Neutrophil (primary cell): Measurements from ENCODE around the gene POLG2.
"Not testable (repeated sequence)": the region's sequence is repeated elsewhere in the genome, so short reads cannot be mapped to it uniquely, and the experiment has no call there.

Source experiments
- H3K27ac ChIP-seq: fragments of 200-600 bp; sonication (generic); 2 replicates; pipeline ENCODE4 v1.5.1; 2016; ENCODE audit warnings: mild to moderate bottlenecking, moderate library complexity
- H3K27me3 ChIP-seq: fragments of 200-600 bp; sonication (generic); 2 replicates; pipeline ENCODE4 v1.6.0; 2016; ENCODE audit warnings: mild to moderate bottlenecking
- H3K36me3 ChIP-seq: fragments of 200-600 bp; sonication (generic); 2 replicates; pipeline ENCODE4 v1.5.1; 2017
- H3K4me1 ChIP-seq, 2 experiments: fragments of 200-600 bp in 1 of 2; sonication (generic) in 1 of 2; 1 replicate in 1 of 2; 2 replicates in 1 of 2; pipeline versions ENCODE4 v1.5.1 to v1.6.1; 2013 to 2016; ENCODE audit warnings: low read depth in 1 of 2, low read length in 1 of 2, mild to moderate bottlenecking in 1 of 2, moderate library complexity in 1 of 2; ENCODE audit not compliant: control insufficient read depth in 1 of 2, insufficient read depth in 1 of 2
- H3K4me3 ChIP-seq, 2 experiments: fragments of 200-600 bp in 1 of 2; sonication (generic) in 1 of 2; 1 replicate in 1 of 2; 2 replicates in 1 of 2; pipeline ENCODE4 v1.5.1; 2013 to 2016; ENCODE audit warnings: low read depth in 1 of 2, low read length in 1 of 2, mild to moderate bottlenecking in 1 of 2, moderate library complexity in 1 of 2
- H3K9me3 ChIP-seq: fragments of 200-600 bp; sonication (generic); 2 replicates; pipeline ENCODE4 v1.5.1; 2016
- CTCF ChIP-seq: fragments of 200-600 bp; sonication (generic); IDR thresholded peaks from 2 replicates; pipeline ENCODE4 v1.5.1; 2016; ENCODE audit warnings: antibody characterized with exemption

POLG2 gene

GRCh38 chr17:64441772-64442540, 54.9 kb downstream of the POLG2 start:
- H3K4me3 ChIP-seq: peak overlapping the region; percentile 23 to 51

GRCh38 chr17:64439956-64440355, 56.9 kb downstream of the POLG2 start:
- Histone ChIP-seq H3K27me3 (no peaks in the 10 kb centered on the region), H3K27ac (no peak overlapping the region), H3K9me3 (no peaks in the 10 kb centered on the region), H3K4me3 (no peak overlapping the region), H3K36me3 (no peaks in the 10 kb centered on the region), H3K4me1 (peaks cover 44 to 45% of the 10 kb centered on the region in 2 experiments)
- TF ChIP-seq CTCF: no peak

More at GRCh38 chr17:64441772-64442540, 54.9 kb downstream of the POLG2 start:
- Histone ChIP-seq H3K36me3 (no peaks in the 10 kb centered on the region), H3K4me1 (peaks cover 46 to 53% of the 10 kb centered on the region in 2 experiments), H3K27ac (peak overlapping the region; percentile 91), H3K27me3 (no peaks in the 10 kb centered on the region), H3K9me3 (no peaks in the 10 kb centered on the region)
- TF ChIP-seq CTCF: no peak

GRCh38 chr17:64439521-64439920, 57.3 kb downstream of the POLG2 start:
- not testable (repeated sequence) for H3K27ac ChIP-seq, H3K9me3 ChIP-seq
- peaks cover 40% of the 10 kb centered on the region in 2 experiments for H3K4me1 ChIP-seq

GRCh38 chr17:64437944-64438525, 58.8 kb downstream of the POLG2 start:
- Histone ChIP-seq H3K4me1 (peaks cover 25% of the 10 kb centered on the region in 2 experiments), H3K36me3 (no peaks in the 10 kb centered on the region), H3K4me3 (no peak overlapping the region), H3K27ac (no peak overlapping the region), H3K27me3 (no peaks in the 10 kb centered on the region), H3K9me3 (no peaks in the 10 kb centered on the region)
- no peak for TF ChIP-seq CTCF

More at GRCh38 chr17:64439521-64439920, 57.3 kb downstream of the POLG2 start:
- H3K36me3 ChIP-seq, H3K4me3 ChIP-seq, H3K27me3 ChIP-seq: not testable (repeated sequence)

- no peak for TF ChIP-seq CTCF
- no peaks in the 10 kb centered on the region for H3K36me3 ChIP-seq
- H3K9me3 ChIP-seq: no peaks in the 10 kb centered on the region
- no peak overlapping the region for H3K27ac ChIP-seq
- no peak overlapping the region for H3K4me3 ChIP-seq
- no peaks in the 10 kb centered on the region for H3K4me1 ChIP-seq
- no peaks in the 10 kb centered on the region for H3K27me3 ChIP-seq
Measured at GRCh38 chr17:64431534-64431933, 65.3 kb downstream of the POLG2 start.

GRCh38 chr17:64430036-64430435, 66.8 kb downstream of the POLG2 start:
- H3K27ac ChIP-seq, H3K4me1 ChIP-seq, H3K4me3 ChIP-seq, H3K9me3 ChIP-seq, H3K36me3 ChIP-seq, H3K27me3 ChIP-seq: not testable (repeated sequence)
